Glutamatergic neuron (in vitro differentiated cells): Measurements from ENCODE around the gene NOTCH1. TPM values are rescaled to one million over a fixed set of nuclear protein-coding genes. Genes with fewer than 3 reads are reported as not detected.

Experiments used
- DNase-seq: peaks from one replicate; pipeline ENCODE4 v3.0.0; 2022
- H3K27ac Mint-ChIP-seq: one replicate; pipeline ENCODE4 v1.8.0; 2020; ENCODE audit warnings: mild to moderate bottlenecking, mixed read lengths, inconsistent platforms; ENCODE audit not compliant: unreplicated experiment
- H3K27me3 Mint-ChIP-seq: one replicate; pipeline ENCODE4 v1.8.0; 2020; ENCODE audit warnings: mild to moderate bottlenecking, moderate library complexity, mixed read lengths, inconsistent platforms; ENCODE audit not compliant: unreplicated experiment
- H3K36me3 Mint-ChIP-seq: one replicate; pipeline ENCODE4 v1.8.0; 2020; ENCODE audit warnings: mild to moderate bottlenecking, mixed read lengths, inconsistent platforms; ENCODE audit not compliant: unreplicated experiment
- H3K4me1 Mint-ChIP-seq: one replicate; pipeline ENCODE4 v1.8.0; 2020; ENCODE audit warnings: mild to moderate bottlenecking, low read depth, mixed read lengths, inconsistent platforms; ENCODE audit not compliant: unreplicated experiment
- H3K4me3 Mint-ChIP-seq: one replicate; pipeline ENCODE4 v1.8.0; 2020; ENCODE audit warnings: mild to moderate bottlenecking, mixed read lengths, inconsistent platforms; ENCODE audit not compliant: unreplicated experiment
- H3K9me3 Mint-ChIP-seq: one replicate; pipeline ENCODE4 v1.8.0; 2020; ENCODE audit warnings: mild to moderate bottlenecking, moderate library complexity, mixed read lengths, inconsistent platforms; ENCODE audit not compliant: unreplicated experiment
- total RNA-seq: library from RNA; stranded (reverse); fragmentation: NEBNext Ultra II Directional; extraction: Animal tissue kit (Norgen Biotek cat#: 25700); gene quantifications from one replicate; pipeline ENCODE4 v1.2.1, GENCODE V29; 2021; ENCODE audit not compliant: unreplicated experiment
- TF ChIP-seq, protein P1 (sequence below): fragments of 200-600 bp; sonication (generic); IDR thresholded peaks from one replicate; pipeline ENCODE4 v1.5.0; 2021; ENCODE audit not compliant: partially characterized antibody, unreplicated experiment

Gene NOTCH1
- total RNA-seq, 1 donor from 2014 or later: 64.2 TPM

DNA sequence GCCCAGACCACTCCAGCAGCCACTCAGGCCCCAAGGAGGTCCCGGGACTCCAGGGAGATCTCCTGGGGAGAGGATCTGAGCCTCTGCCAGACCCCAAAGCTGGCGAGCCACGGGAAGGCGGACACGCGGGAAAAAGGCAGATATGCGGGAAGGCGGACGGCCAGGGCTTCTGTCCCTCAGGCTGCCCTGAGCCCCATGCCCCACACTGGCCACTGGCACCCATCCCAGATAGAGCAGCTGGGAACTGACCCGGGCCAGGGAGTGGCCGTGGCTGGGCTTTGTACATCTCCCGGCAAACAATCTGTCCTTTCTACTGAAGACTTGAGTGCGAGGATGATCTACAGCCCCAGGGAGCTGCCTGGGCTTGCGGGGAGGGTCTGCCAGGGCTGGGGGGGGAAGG is 21.1 kb upstream of the NOTCH1 start:
- peaks cover 11% of the 10 kb centered on the region for H3K4me1 Mint-ChIP-seq
- TF ChIP-seq, protein P1, sequence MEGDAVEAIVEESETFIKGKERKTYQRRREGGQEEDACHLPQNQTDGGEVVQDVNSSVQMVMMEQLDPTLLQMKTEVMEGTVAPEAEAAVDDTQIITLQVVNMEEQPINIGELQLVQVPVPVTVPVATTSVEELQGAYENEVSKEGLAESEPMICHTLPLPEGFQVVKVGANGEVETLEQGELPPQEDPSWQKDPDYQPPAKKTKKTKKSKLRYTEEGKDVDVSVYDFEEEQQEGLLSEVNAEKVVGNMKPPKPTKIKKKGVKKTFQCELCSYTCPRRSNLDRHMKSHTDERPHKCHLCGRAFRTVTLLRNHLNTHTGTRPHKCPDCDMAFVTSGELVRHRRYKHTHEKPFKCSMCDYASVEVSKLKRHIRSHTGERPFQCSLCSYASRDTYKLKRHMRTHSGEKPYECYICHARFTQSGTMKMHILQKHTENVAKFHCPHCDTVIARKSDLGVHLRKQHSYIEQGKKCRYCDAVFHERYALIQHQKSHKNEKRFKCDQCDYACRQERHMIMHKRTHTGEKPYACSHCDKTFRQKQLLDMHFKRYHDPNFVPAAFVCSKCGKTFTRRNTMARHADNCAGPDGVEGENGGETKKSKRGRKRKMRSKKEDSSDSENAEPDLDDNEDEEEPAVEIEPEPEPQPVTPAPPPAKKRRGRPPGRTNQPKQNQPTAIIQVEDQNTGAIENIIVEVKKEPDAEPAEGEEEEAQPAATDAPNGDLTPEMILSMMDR: no peak
- DNase-seq: no peak
- no peaks in the 10 kb centered on the region for H3K36me3 Mint-ChIP-seq
- H3K27ac Mint-ChIP-seq: no peak overlapping the region
- peaks cover 6% of the 10 kb centered on the region for H3K27me3 Mint-ChIP-seq
- peaks cover 5% of the 10 kb centered on the region for H3K9me3 Mint-ChIP-seq
- H3K4me3 Mint-ChIP-seq: no peak overlapping the region

DNA sequence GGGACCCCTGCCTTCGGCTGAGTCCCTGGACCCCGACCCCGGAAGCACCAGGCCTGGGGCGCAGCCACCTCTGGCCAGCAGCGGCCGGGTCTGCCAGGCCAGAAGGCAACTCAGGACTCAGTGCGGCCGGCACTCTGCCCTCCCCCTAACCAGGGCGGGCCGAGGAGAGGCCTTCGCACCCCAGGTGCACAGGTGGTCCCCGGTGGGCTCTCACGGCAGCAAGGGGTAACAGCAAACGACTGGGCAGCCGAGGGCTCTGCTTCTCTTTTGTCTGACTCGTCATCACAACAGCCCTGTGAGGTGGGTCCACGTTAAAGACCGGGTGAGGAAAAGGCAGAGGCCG is 20.7 kb upstream of the NOTCH1 start:
- Mint-ChIP-seq H3K27ac (no peak overlapping the region), H3K36me3 (no peaks in the 10 kb centered on the region), H3K9me3 (peaks cover 5% of the 10 kb centered on the region), H3K27me3 (peaks cover 2% of the 10 kb centered on the region), H3K4me1 (peaks cover 9% of the 10 kb centered on the region), H3K4me3 (no peak overlapping the region)
- no peak for DNase-seq
- TF ChIP-seq, protein P1: no peak

DNA sequence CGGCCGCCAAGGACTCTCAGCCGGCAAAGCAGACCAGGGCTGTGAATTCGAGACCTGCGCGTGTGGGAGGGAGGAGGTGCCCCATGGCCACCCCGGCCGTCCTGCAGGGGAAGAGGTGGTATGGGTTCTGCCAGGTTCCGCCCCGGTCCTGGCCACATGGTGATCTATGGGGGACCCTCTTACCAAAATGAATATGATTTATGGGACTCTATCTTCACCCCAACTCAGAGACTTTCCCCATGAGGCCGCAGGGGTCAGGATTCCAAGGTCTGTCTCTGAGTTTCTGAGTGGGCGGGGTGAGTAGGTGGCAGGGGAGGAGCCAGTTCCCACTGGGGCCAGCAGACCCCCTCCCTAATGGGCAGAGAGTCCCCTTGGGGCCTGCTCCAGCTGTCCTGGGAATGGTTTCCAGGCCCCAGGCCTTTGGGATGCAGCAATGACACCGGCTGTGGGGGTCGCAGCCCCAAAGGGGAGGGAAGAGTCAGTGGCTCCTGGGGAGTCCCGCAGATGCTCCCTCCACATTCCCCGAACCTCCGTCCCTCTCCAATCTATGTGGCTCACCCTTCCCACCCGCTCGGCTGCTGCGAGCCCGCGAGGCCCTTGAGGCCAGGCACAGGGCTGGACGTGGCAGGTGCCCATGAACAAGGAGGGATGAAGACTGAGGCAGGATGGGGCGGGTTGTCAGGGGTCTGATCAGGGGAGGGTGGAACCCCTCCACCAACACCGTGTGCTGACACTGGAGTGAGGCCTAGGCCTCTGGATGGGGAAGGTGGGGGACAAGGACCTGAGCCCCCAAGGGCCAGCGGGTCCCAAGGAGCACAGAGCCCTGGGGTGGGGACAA is 20.1 kb upstream of the NOTCH1 start:
- no peak overlapping the region for H3K4me3 Mint-ChIP-seq
- H3K9me3 Mint-ChIP-seq: peaks cover 5% of the 10 kb centered on the region
- peaks cover 7% of the 10 kb centered on the region for H3K4me1 Mint-ChIP-seq
- TF ChIP-seq, protein P1: no peak
- H3K27ac Mint-ChIP-seq: no peak overlapping the region
- H3K27me3 Mint-ChIP-seq: peaks cover 2% of the 10 kb centered on the region
- H3K36me3 Mint-ChIP-seq: no peaks in the 10 kb centered on the region
- no peak for DNase-seq

DNA sequence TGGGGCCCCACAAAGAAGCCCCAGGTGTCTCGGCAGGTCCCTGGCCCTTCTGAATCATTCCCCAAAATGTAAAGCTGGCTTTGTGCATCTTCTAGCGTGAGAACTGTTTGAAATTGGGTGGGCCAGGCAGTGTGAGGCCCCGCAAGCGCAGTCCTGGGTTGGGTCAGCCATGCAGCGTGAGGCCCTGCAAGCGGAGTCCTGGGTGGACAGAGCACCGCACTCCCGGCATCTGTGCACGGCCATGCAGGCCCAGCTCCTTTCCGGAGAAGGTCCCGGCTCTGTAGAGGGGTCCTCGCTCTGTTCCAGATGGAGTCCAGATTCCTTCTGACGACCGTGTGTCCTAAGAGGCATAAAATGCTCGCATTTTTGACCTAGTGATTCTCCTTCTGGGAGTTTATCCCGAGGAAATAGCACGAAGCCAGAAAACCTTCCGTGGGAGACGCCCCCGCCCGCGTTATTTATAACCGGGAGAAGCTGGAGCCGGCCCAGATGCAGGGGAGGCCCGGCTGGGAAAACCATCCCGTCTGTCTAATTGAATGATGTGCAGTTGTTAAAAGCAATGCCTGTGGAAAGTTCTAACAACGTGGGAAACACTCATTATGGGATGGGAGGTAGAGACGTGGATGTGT is 19.4 kb upstream of the NOTCH1 start:
- TF ChIP-seq, protein P1: no peak
- H3K36me3 Mint-ChIP-seq: peaks cover 7% of the 10 kb centered on the region
- peak overlapping the region; percentile 11 for H3K4me3 Mint-ChIP-seq
- H3K4me1 Mint-ChIP-seq: peaks cover 7% of the 10 kb centered on the region
- DNase-seq: no peak
- peaks cover 7% of the 10 kb centered on the region for H3K9me3 Mint-ChIP-seq
- H3K27ac Mint-ChIP-seq: no peak overlapping the region
- peaks cover 2% of the 10 kb centered on the region for H3K27me3 Mint-ChIP-seq
